ENCODE measurements around the gene C1QTNF3. TPM values are rescaled to one million over a fixed set of nuclear protein-coding genes. Genes with fewer than 3 reads are reported as not detected.

The C1QTNF3 gene
- total RNA-seq, 1 experiment from 2014 or later: 2.5 TPM

DNA sequence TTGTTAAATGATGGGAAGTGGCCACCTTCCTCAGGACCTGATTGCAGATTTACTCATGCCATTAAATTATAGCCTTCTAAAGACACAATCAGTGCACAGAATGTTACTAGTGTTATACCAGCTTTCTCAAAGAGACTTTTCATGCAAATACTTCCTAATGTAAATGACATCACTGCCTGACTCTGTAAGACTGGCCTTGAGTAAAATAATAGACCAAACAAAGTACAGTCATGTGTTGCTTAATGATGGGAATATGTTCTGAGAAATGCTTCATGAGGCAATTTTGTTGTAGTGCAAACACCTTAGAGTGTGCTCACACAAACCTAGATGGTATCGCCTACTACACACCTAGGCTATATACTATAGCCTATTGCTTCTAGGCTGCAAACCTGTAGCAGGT, 17.0 kb upstream of the C1QTNF3 start:
- no peaks in the 10 kb centered on the region for H3K4me1 Mint-ChIP-seq (ENCODE audit: low read depth, unreplicated experiment)
- H3K4me1 ChIP-seq: no peaks in the 10 kb centered on the region
- no peaks in the 10 kb centered on the region for H3K27me3 ChIP-seq (replicated peaks; ENCODE audit: control insufficient read depth, insufficient read depth, low read length)
- BruUV-seq (replicated peaks): no TSS peak
- H3K36me3 Mint-ChIP-seq (ENCODE audit: insufficient read depth, unreplicated experiment): no peaks in the 10 kb centered on the region
- H3K4me3 ChIP-seq (ENCODE audit: low read depth, low read length): no peak overlapping the region
- intact Hi-C loops (cut with micrococcal nuclease; ENCODE audit: unreplicated experiment): no loop called here
- peaks cover 11% of the 10 kb centered on the region for H3K9me3 Mint-ChIP-seq (ENCODE audit: unreplicated experiment)
- DNase-seq: no peak
- CTCF ChIA-PET: no interaction called here
- no peaks in the 10 kb centered on the region for H3K27me3 Mint-ChIP-seq (ENCODE audit: insufficient read depth, unreplicated experiment)
- POLR2A ChIA-PET: no interaction called here
- TF ChIP-seq, protein P1, sequence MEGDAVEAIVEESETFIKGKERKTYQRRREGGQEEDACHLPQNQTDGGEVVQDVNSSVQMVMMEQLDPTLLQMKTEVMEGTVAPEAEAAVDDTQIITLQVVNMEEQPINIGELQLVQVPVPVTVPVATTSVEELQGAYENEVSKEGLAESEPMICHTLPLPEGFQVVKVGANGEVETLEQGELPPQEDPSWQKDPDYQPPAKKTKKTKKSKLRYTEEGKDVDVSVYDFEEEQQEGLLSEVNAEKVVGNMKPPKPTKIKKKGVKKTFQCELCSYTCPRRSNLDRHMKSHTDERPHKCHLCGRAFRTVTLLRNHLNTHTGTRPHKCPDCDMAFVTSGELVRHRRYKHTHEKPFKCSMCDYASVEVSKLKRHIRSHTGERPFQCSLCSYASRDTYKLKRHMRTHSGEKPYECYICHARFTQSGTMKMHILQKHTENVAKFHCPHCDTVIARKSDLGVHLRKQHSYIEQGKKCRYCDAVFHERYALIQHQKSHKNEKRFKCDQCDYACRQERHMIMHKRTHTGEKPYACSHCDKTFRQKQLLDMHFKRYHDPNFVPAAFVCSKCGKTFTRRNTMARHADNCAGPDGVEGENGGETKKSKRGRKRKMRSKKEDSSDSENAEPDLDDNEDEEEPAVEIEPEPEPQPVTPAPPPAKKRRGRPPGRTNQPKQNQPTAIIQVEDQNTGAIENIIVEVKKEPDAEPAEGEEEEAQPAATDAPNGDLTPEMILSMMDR (IDR thresholded peaks at IDR 0.05; ENCODE audit: insufficient read depth in 1 of 2, low read depth in 1 of 2, low read length in 1 of 2, severe bottlenecking in 1 of 2, unreplicated experiment in 1 of 2): no peak
- H3K9me3 ChIP-seq: 0 out of 2 replicates have a peak, but pooled peaks cover 7% of the 10 kb centered on the region
- no peak overlapping the region for H3K4me3 Mint-ChIP-seq (ENCODE audit: unreplicated experiment)
- H3K27ac Mint-ChIP-seq (ENCODE audit: unreplicated experiment): no peak overlapping the region
- peaks cover 4% of the 10 kb centered on the region for H3K36me3 ChIP-seq (ENCODE audit: control insufficient read depth, insufficient read depth, low read length)

DNA sequence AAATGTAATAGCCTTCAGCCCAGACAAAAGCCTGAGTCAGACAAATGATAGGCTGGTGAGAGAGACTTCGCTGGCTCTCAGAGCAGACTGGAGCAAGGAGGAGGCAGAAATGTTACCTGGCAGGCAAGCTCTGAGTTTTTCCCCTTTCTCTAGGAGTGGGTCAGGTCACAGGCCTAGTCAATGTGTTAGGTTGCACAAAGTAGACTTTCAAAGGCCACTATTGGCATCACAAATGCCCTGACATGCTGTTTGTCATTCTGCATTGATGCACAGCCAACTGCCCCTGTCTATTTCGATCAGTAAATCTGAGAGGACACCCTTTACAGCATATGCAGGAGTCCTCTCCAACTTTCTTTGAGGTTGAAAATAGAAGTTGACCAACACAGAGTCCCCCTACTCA, 15.5 kb upstream of the C1QTNF3 start:
- DNase-seq: no peak
- no peak overlapping the region for H3K4me3 ChIP-seq (ENCODE audit: low read depth, low read length)
- intact Hi-C loops (cut with micrococcal nuclease; ENCODE audit: unreplicated experiment): no loop called here
- ChIA-PET POLR2A (no interaction called here), CTCF (no interaction called here)
- H3K27me3 Mint-ChIP-seq (ENCODE audit: insufficient read depth, unreplicated experiment): no peaks in the 10 kb centered on the region
- H3K4me1 Mint-ChIP-seq (ENCODE audit: low read depth, unreplicated experiment): no peaks in the 10 kb centered on the region
- peaks cover 9% of the 10 kb centered on the region for H3K9me3 Mint-ChIP-seq (ENCODE audit: unreplicated experiment)
- no peaks in the 10 kb centered on the region for H3K4me1 ChIP-seq
- H3K9me3 ChIP-seq: 0 out of 2 replicates have a peak, but pooled peaks cover 7% of the 10 kb centered on the region
- peaks cover 4% of the 10 kb centered on the region for H3K36me3 ChIP-seq (ENCODE audit: control insufficient read depth, insufficient read depth, low read length)
- H3K4me3 Mint-ChIP-seq (ENCODE audit: unreplicated experiment): no peak overlapping the region
- H3K27me3 ChIP-seq (replicated peaks; ENCODE audit: control insufficient read depth, insufficient read depth, low read length): no peaks in the 10 kb centered on the region
- no TSS peak for BruUV-seq (replicated peaks)
- no peaks in the 10 kb centered on the region for H3K36me3 Mint-ChIP-seq (ENCODE audit: insufficient read depth, unreplicated experiment)
- TF ChIP-seq, protein P1 (IDR thresholded peaks at IDR 0.05; ENCODE audit: insufficient read depth in 1 of 2, low read depth in 1 of 2, low read length in 1 of 2, severe bottlenecking in 1 of 2, unreplicated experiment in 1 of 2): no peak
- no peak overlapping the region for H3K27ac Mint-ChIP-seq (ENCODE audit: unreplicated experiment)

DNA sequence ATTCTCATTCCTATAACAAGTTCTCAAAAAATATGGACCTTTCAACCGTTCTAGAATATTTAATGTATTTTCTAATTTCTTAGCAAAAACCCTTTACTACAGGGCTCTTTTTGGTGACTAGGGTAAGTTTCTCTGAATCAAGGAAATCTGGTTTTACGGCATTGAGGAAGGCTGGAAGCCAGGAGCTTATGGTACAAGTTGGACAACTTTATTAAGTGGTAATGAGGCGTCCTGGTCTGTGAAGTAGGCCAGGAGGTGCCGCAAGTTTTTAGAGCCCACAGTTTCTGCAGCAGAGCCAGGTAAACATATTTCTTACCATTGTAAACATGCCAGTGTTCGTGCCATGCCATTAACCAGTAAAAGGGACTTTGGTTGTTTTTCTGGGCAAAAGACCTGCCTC, 14.6 kb upstream of the C1QTNF3 start:
- H3K27me3 Mint-ChIP-seq (ENCODE audit: insufficient read depth, unreplicated experiment): no peaks in the 10 kb centered on the region
- intact Hi-C loops (cut with micrococcal nuclease; ENCODE audit: unreplicated experiment): no loop called here
- ChIA-PET POLR2A (no interaction called here), CTCF (no interaction called here)
- BruUV-seq (replicated peaks): no TSS peak
- H3K36me3 ChIP-seq (ENCODE audit: control insufficient read depth, insufficient read depth, low read length): peaks cover 4% of the 10 kb centered on the region
- no peak for DNase-seq
- 0 out of 2 replicates have a peak, but pooled peaks cover 7% of the 10 kb centered on the region for H3K9me3 ChIP-seq
- H3K27ac Mint-ChIP-seq (ENCODE audit: unreplicated experiment): no peak overlapping the region
- H3K4me3 ChIP-seq (ENCODE audit: low read depth, low read length): no peak overlapping the region
- TF ChIP-seq, protein P1 (IDR thresholded peaks at IDR 0.05; ENCODE audit: insufficient read depth in 1 of 2, low read depth in 1 of 2, low read length in 1 of 2, severe bottlenecking in 1 of 2, unreplicated experiment in 1 of 2): no peak
- no peaks in the 10 kb centered on the region for H3K36me3 Mint-ChIP-seq (ENCODE audit: insufficient read depth, unreplicated experiment)
- H3K4me3 Mint-ChIP-seq (ENCODE audit: unreplicated experiment): no peak overlapping the region
- H3K27me3 ChIP-seq (replicated peaks; ENCODE audit: control insufficient read depth, insufficient read depth, low read length): no peaks in the 10 kb centered on the region
- no peaks in the 10 kb centered on the region for H3K9me3 Mint-ChIP-seq (ENCODE audit: unreplicated experiment)
- H3K4me1 ChIP-seq: no peaks in the 10 kb centered on the region
- H3K4me1 Mint-ChIP-seq (ENCODE audit: low read depth, unreplicated experiment): no peaks in the 10 kb centered on the region

Measured in Caco-2 (cell line).